HG03025 (cell line): Measurements from ENCODE around the gene ZNF280B.
"Not testable (repeated sequence)": the region's sequence is repeated elsewhere in the genome, so short reads cannot be mapped to it uniquely, and the experiment has no call there.

ENCODE experiments used
- ATAC-seq: cut with Tn5 transposase; IDR thresholded peaks from one replicate; pipeline ENCODE4 v1.9.1; 2021; ENCODE audit warnings: mild to moderate bottlenecking, moderate library complexity; ENCODE audit not compliant: unreplicated experiment, low FRiP score

The ZNF280B gene

DNA sequence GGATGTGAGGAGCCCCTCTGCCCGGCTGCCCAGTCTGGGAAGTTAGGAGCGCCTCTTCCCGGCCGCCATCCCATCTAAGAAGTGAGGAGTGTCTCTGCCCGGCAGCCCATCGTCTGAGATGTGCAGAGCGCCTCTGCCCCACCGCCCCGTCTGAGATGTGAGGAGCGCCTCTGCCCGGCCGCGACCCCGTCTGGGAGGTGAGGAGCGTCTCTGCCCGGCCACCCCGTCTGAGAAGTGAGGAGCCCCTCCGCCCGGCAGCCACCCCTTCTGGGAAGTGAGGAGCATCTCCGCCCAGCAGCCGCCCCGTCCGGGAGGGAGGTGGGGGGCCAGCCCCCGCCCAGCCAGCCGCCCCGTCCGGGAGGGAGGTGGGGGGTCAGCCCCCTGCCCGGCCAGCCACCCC is 66.9 kb downstream of the ZNF280B start:
- not testable (repeated sequence) for ATAC-seq

DNA sequence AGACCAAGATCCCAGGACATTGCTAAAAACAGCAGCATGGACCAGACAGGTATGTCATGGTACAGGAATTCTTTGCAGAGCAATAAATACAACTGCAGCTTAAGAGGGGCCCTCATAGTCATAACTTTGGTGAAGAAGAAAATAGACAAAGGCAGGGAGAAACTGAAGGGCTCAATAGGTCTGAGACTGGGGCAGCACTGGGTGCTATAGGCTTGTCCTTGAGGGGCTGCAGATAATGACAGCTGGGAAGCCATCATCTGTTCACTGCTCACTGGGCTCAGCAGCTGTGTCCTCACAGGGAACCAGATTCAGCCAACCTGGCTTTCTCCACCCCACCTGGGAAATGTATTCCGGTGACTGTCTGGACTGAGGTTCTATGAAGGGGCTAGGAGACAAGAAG is 68.4 kb downstream of the ZNF280B start:
- ATAC-seq, result no peak
